Astrocyte of the spinal cord (primary cell): Measurements from ENCODE around the gene SPEG.

Source experiments
- DNase-seq: peaks from one replicate; pipeline ENCODE4 v3.0.0; 2011; ENCODE audit warnings: low read depth, low spot score
- H3K4me3 ChIP-seq: 2 replicates; pipeline ENCODE4 v1.5.1; 2011; ENCODE audit warnings: low read depth, mild to moderate bottlenecking, low read length, moderate library complexity
- CTCF ChIP-seq: IDR thresholded peaks from 2 replicates; pipeline ENCODE4 v1.5.1; 2012; ENCODE audit warnings: low read depth, mild to moderate bottlenecking, low read length, inconsistent platforms
- in situ Hi-C: cut with HindIII; loops from 2 replicates; pipeline ENCODE4 v1.10.0; 2017; ENCODE audit warnings: low sequenced_read_pairs

SPEG gene

GRCh38 chr2:219509780-219510511 is 75.3 kb downstream of the SPEG start:
- in situ Hi-C loops: no loop called here
- H3K4me3 ChIP-seq: peak overlapping the region; percentile 21

GRCh38 chr2:219510512-219511135 is 76.0 kb downstream of the SPEG start:
- DNase-seq: no peak
- TF ChIP-seq CTCF: no peak
- H3K4me3 ChIP-seq: no peak overlapping the region
- in situ Hi-C loops: no loop called here

More at GRCh38 chr2:219509780-219510511, 75.3 kb downstream of the SPEG start:
- peak; percentile 91 for TF ChIP-seq CTCF
- peak; percentile 34 for DNase-seq

- no peak for TF ChIP-seq CTCF
- H3K4me3 ChIP-seq: no peak overlapping the region
- DNase-seq: no peak
- in situ Hi-C loops: no loop called here
Measured at GRCh38 chr2:219511547-219512325, 77.1 kb downstream of the SPEG start.

- DNase-seq: no peak
- TF ChIP-seq CTCF: no peak
- in situ Hi-C loops: no loop called here
- H3K4me3 ChIP-seq: no peak overlapping the region
Measured at GRCh38 chr2:219512524-219513216, 78.0 kb downstream of the SPEG start.

GRCh38 chr2:219513787-219514186 is 79.1 kb downstream of the SPEG start:
- in situ Hi-C loops: no loop called here
- H3K4me3 ChIP-seq: no peak overlapping the region
- TF ChIP-seq CTCF: no peak
- no peak for DNase-seq

- no peak for DNase-seq
- in situ Hi-C loops: no loop called here
- H3K4me3 ChIP-seq: no peak within 1 kb of the TSS
- TF ChIP-seq CTCF: no peak
Measured at GRCh38 chr2:219514196-219514761, 79.6 kb downstream of the SPEG start, which contains the start of gene ASIC4. ASIC4 (plus strand) TSS chr2:219514482; CDS start chr2:219514725, 243 bp downstream.
